Endodermal cell (in vitro differentiated cells): Measurements from ENCODE around the gene LMF1. TPM values are rescaled to one million over a fixed set of nuclear protein-coding genes. Genes with fewer than 3 reads are reported as not detected.

Source experiments
- DNase-seq: peaks from one replicate; pipeline ENCODE4 v3.0.0-alpha.2; 2017
- H3K27ac ChIP-seq: 2 replicates; pipeline ENCODE4 v1.5.1; 2013; ENCODE audit warnings: mild to moderate bottlenecking, low read depth, low read length, moderate library complexity
- H3K27me3 ChIP-seq: 2 replicates; pipeline ENCODE4 v1.6.1; 2013; ENCODE audit warnings: mild to moderate bottlenecking, low read length, moderate library complexity; ENCODE audit not compliant: insufficient read depth, control insufficient read depth, poor library complexity, severe bottlenecking
- H3K36me3 ChIP-seq: 2 replicates; pipeline ENCODE4 v1.7.0; 2013; ENCODE audit warnings: mild to moderate bottlenecking, low read length, moderate library complexity; ENCODE audit not compliant: control insufficient read depth, insufficient read depth
- H3K4me1 ChIP-seq: one replicate; pipeline ENCODE4 v1.7.0; 2013; ENCODE audit warnings: low read length; ENCODE audit not compliant: control insufficient read depth, insufficient read depth
- H3K4me3 ChIP-seq: 2 replicates; pipeline ENCODE4 v1.5.1; 2013; ENCODE audit warnings: mild to moderate bottlenecking, low read length, moderate library complexity
- H3K9ac ChIP-seq: 2 replicates; pipeline ENCODE4 v1.6.1; 2013; ENCODE audit warnings: mild to moderate bottlenecking, low read length, moderate library complexity; ENCODE audit not compliant: poor library complexity, severe bottlenecking; ENCODE audit errors: extremely low read depth
- H3K9me3 ChIP-seq: 2 replicates; pipeline ENCODE4 v1.6.1; 2013; ENCODE audit warnings: mild to moderate bottlenecking, low read length, moderate library complexity; ENCODE audit not compliant: control insufficient read depth
- H3K27ac Mint-ChIP-seq: 2 replicates; pipeline ENCODE4 v1.8.0; 2020; ENCODE audit warnings: mixed read lengths
- H3K27me3 Mint-ChIP-seq: 2 replicates; pipeline ENCODE4 v1.8.0; 2021; ENCODE audit warnings: mild to moderate bottlenecking, mixed read lengths; ENCODE audit not compliant: insufficient read depth
- H3K36me3 Mint-ChIP-seq: 2 replicates; pipeline ENCODE4 v1.8.0; 2020; ENCODE audit warnings: low read depth, mixed read lengths
- H3K4me1 Mint-ChIP-seq: 2 replicates; pipeline ENCODE4 v1.8.0; 2020; ENCODE audit warnings: mixed read lengths
- H3K4me3 Mint-ChIP-seq: 2 replicates; pipeline ENCODE4 v1.8.0; 2020; ENCODE audit warnings: mild to moderate bottlenecking, moderate library complexity, mixed read lengths
- H3K9me3 Mint-ChIP-seq: 2 replicates; pipeline ENCODE4 v1.8.0; 2020; ENCODE audit warnings: mild to moderate bottlenecking, mixed read lengths
- CTCF ChIP-seq: fragments of 200-600 bp; sonication (generic); conservative IDR thresholded peaks from 2 replicates; pipeline ENCODE4 v1.5.0; 2021; ENCODE audit warnings: antibody characterized with exemption, mild to moderate bottlenecking
- WGBS, 2 experiments: methylation state at CpG; one replicate each; pipeline versions ENCODE4 v1.1.5 to v1.1.7; 2013; ENCODE audit warnings: missing lambda C conversion rate in 2 of 2, mixed read lengths in 1 of 2; ENCODE audit not compliant: insufficient coverage in 1 of 2, insufficient read length in 1 of 2; 5-methylcytosine and 5-hydroxymethylcytosine counted together
- total RNA-seq, 2 donors: library from RNA; stranded (reverse); fragmentation: NEBNext Ultra II Directional in 1 of 2; extraction: Animal tissue kit (Norgen Biotek cat#: 25700) in 1 of 2; gene quantifications; 2 replicates in 1 of 2; 3 replicates in 1 of 2; pipeline ENCODE4 v1.2.1, GENCODE V29; 2021

Gene LMF1
- total RNA-seq, 2 donors from 2014 or later: 13.7 to 15.1 TPM

- H3K4me1 Mint-ChIP-seq: no peaks in the 10 kb centered on the region
- Histone ChIP-seq H3K27me3 (no peaks in the 10 kb centered on the region), H3K36me3 (no peaks in the 10 kb centered on the region), H3K4me1 (no peaks in the 10 kb centered on the region), H3K4me3 (no peak overlapping the region), H3K9me3 (peaks cover 12% of the 10 kb centered on the region), H3K9ac (no peak overlapping the region), H3K27ac (no peak overlapping the region)
- no peaks in the 10 kb centered on the region for H3K36me3 Mint-ChIP-seq
- H3K4me3 Mint-ChIP-seq: no peak overlapping the region
- no peak for TF ChIP-seq CTCF
- peaks cover 3% of the 10 kb centered on the region for H3K27me3 Mint-ChIP-seq
- peaks cover 23% of the 10 kb centered on the region for H3K9me3 Mint-ChIP-seq
- 87 to 93% methylated on average over 14 of the region's 14 CpGs for WGBS, 2 experiments
- DNase-seq: no peak
- H3K27ac Mint-ChIP-seq: no peak overlapping the region
These were observed 137.4 kb downstream of the LMF1 start for GRCh38 chr16:833411-833810.

- Mint-ChIP-seq H3K4me3 (no peak overlapping the region), H3K27me3 (peaks cover 3% of the 10 kb centered on the region), H3K9me3 (peaks cover 20% of the 10 kb centered on the region), H3K27ac (no peak overlapping the region), H3K4me1 (no peaks in the 10 kb centered on the region), H3K36me3 (no peaks in the 10 kb centered on the region)
- Histone ChIP-seq H3K4me1 (no peaks in the 10 kb centered on the region), H3K9me3 (peaks cover 12% of the 10 kb centered on the region), H3K9ac (no peak overlapping the region), H3K27ac (no peak overlapping the region), H3K4me3 (no peak overlapping the region), H3K36me3 (no peaks in the 10 kb centered on the region), H3K27me3 (no peaks in the 10 kb centered on the region)
- TF ChIP-seq CTCF: no peak
- WGBS, 2 experiments: 87 to 90% methylated on average over 22 to 31 of the region's 35 CpGs
- DNase-seq: no peak
These were observed 138.0 kb downstream of the LMF1 start for GRCh38 chr16:832652-833336.

- DNase-seq: no peak
- no peak overlapping the region for H3K4me3 Mint-ChIP-seq
- peaks cover 3% of the 10 kb centered on the region for H3K27me3 Mint-ChIP-seq
- no peak overlapping the region for H3K27ac ChIP-seq
- H3K36me3 Mint-ChIP-seq: no peaks in the 10 kb centered on the region
- no peak overlapping the region for H3K27ac Mint-ChIP-seq
- H3K4me1 ChIP-seq: no peaks in the 10 kb centered on the region
- no peaks in the 10 kb centered on the region for H3K27me3 ChIP-seq
- WGBS, 2 experiments: 93 to 96% methylated on average over 15 to 24 of the region's 27 CpGs
- H3K36me3 ChIP-seq: no peaks in the 10 kb centered on the region
- H3K9me3 ChIP-seq: peaks cover 9% of the 10 kb centered on the region
- H3K9ac ChIP-seq: no peak overlapping the region
- no peak overlapping the region for H3K4me3 ChIP-seq
- H3K9me3 Mint-ChIP-seq: peaks cover 12% of the 10 kb centered on the region
- no peaks in the 10 kb centered on the region for H3K4me1 Mint-ChIP-seq
- TF ChIP-seq CTCF: no peak
These were observed 139.0 kb downstream of the LMF1 start for GRCh38 chr16:831571-832413.
